ENCODE results near the gene IFNL3. TPM values are rescaled to one million over a fixed set of nuclear protein-coding genes. Genes with fewer than 3 reads are reported as not detected.

Gene IFNL3
- total RNA-seq, 1 experiment from 2014 or later, result not detected

GRCh38 chr19:39207293-39207836 is 37.4 kb downstream of the IFNL3 start:
- no peaks in the 10 kb centered on the region for H3K36me3 Mint-ChIP-seq
- H3K4me1 Mint-ChIP-seq, result no peaks in the 10 kb centered on the region; the same call in 1 of the 2 replicates
- TF ChIP-seq IRF1 (CRISPR knock-in tag; IDR thresholded peaks at IDR 0.05) (no peak), ZNF532 (CRISPR knock-in tag; IDR thresholded peaks at IDR 0.05; ENCODE audit: borderline replicate concordance) (no peak), ATF6 (CRISPR knock-in tag; IDR thresholded peaks at IDR 0.05) (no peak)
- CTCF ChIA-PET, result interaction anchor here (0.6 kb wide), 1 partner anchor 1427 kb away, joined by 3 read pairs; no protein-coding TSS in a partner anchor
- POLR2A ChIA-PET, result no interaction called here
- H3K9me3 Mint-ChIP-seq, result no peaks in the 10 kb centered on the region
- ATAC-seq, result no peak
- peaks cover 31% of the 10 kb centered on the region for H3K27me3 Mint-ChIP-seq (ENCODE audit: low read depth)
- no peak for DNase-seq (ENCODE audit: low spot score)
- no peak overlapping the region for H3K27ac Mint-ChIP-seq
- H3K4me3 Mint-ChIP-seq, result no peak overlapping the region

- H3K27me3 Mint-ChIP-seq (ENCODE audit: low read depth), result peaks cover 39% of the 10 kb centered on the region
- no peaks in the 10 kb centered on the region for H3K36me3 Mint-ChIP-seq
- H3K27ac Mint-ChIP-seq, result no peak overlapping the region
- CTCF ChIA-PET, result interaction anchor here (3.1 kb wide), 1 partner anchor 121 kb away, joined by 12 read pairs; no protein-coding TSS in a partner anchor
- POLR2A ChIA-PET, result no interaction called here
- H3K9me3 Mint-ChIP-seq, result no peaks in the 10 kb centered on the region
- DNase-seq (ENCODE audit: low spot score) (no peak), ATAC-seq (no peak)
- H3K4me1 Mint-ChIP-seq, result no peaks in the 10 kb centered on the region; the same call in 1 of the 2 replicates
- no peak overlapping the region for H3K4me3 Mint-ChIP-seq
- TF ChIP-seq ATF2 (CRISPR knock-in tag; IDR thresholded peaks at IDR 0.05; ENCODE audit: borderline replicate concordance, low read depth) (no peak), PREB (CRISPR knock-in tag; IDR thresholded peaks at IDR 0.05; ENCODE audit: borderline replicate concordance) (no peak), GTF2I (CRISPR knock-in tag; conservative IDR thresholded peaks at IDR 0.05) (no peak), SOX15 (CRISPR knock-in tag; IDR thresholded peaks at IDR 0.05) (no peak), ARID4B (CRISPR knock-in tag; IDR thresholded peaks at IDR 0.05; ENCODE audit: borderline replicate concordance) (no peak), ZNF232 (CRISPR knock-in tag; IDR thresholded peaks at IDR 0.05) (no peak), E2F5 (CRISPR knock-in tag; IDR thresholded peaks at IDR 0.05) (no peak), SMAD4 (CRISPR knock-in tag; IDR thresholded peaks at IDR 0.05) (no peak), ZNF138 (CRISPR knock-in tag; conservative IDR thresholded peaks at IDR 0.05) (no peak), FOXK1 (CRISPR knock-in tag; IDR thresholded peaks at IDR 0.05) (no peak), ATF6 (CRISPR knock-in tag; IDR thresholded peaks at IDR 0.05) (no peak), ZMAT4 (CRISPR knock-in tag; IDR thresholded peaks at IDR 0.05) (no peak), ZNF671 (CRISPR knock-in tag; IDR thresholded peaks at IDR 0.05) (no peak)
Measured at GRCh38 chr19:39206122-39206521, 38.7 kb downstream of the IFNL3 start.
